OCI-LY1 (cell line): ENCODE results near the gene HDC.

Source experiments
- EZH2 ChIP-seq: fragments of 200-600 bp; sonication (generic), shearing (Covaris generic); IDR thresholded peaks from 2 replicates; pipeline ENCODE4 v1.8.0; 2017; ENCODE audit warnings: borderline replicate concordance, mixed run types, mild to moderate bottlenecking, antibody characterized with exemption, low read length, moderate library complexity, mixed read lengths
- TF ChIP-seq, protein P1 (sequence below): fragments of 200-600 bp; sonication (generic), shearing (Covaris generic); IDR thresholded peaks from 2 replicates; pipeline ENCODE4 v1.5.1; 2017; ENCODE audit warnings: mild to moderate bottlenecking, antibody characterized with exemption, low read length, moderate library complexity, mixed read lengths

DNA sequence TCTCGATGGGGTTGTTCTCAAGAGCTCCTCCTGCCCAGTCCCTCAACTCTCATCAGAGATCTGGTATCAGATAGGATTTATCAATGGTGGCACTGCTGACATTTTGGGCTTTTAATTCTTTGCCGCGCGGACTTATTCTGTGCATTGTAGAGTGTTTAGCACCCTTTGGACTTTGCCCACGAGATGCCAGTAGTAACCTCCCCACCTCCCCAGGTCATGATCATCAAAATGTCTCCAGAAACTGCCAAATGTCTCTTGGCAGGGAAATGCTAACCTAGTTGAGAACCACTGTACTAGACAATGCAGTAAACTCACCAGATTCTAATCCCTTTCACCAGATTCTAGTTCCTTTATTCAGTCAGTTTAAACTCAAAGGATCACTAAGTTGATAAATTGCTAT lies 59.5 kb downstream of the HDC start:
- TF ChIP-seq, protein P1, sequence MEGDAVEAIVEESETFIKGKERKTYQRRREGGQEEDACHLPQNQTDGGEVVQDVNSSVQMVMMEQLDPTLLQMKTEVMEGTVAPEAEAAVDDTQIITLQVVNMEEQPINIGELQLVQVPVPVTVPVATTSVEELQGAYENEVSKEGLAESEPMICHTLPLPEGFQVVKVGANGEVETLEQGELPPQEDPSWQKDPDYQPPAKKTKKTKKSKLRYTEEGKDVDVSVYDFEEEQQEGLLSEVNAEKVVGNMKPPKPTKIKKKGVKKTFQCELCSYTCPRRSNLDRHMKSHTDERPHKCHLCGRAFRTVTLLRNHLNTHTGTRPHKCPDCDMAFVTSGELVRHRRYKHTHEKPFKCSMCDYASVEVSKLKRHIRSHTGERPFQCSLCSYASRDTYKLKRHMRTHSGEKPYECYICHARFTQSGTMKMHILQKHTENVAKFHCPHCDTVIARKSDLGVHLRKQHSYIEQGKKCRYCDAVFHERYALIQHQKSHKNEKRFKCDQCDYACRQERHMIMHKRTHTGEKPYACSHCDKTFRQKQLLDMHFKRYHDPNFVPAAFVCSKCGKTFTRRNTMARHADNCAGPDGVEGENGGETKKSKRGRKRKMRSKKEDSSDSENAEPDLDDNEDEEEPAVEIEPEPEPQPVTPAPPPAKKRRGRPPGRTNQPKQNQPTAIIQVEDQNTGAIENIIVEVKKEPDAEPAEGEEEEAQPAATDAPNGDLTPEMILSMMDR: no peak
- TF ChIP-seq EZH2: no peak
